HepG2 (cell line): ENCODE results near the gene UBR7. TPM values are rescaled to one million over a fixed set of nuclear protein-coding genes. Genes with fewer than 3 reads are reported as not detected.

Source experiments
- ATAC-seq: fragments of 200-7000 bp; cut with Tn5 transposase; 3 replicates; pipeline ENCODE4 v1.9.1; 2020; ENCODE audit warnings: mild to moderate bottlenecking, moderate library complexity
- BruUV-seq: library from RNA; stranded (reverse); fragments of 400-500 nt; replicated peaks from 2 replicates; lab custom pipeline; 2021; lab: Mats Ljungman, UMichigan
- CTCF ChIA-PET: fragments of 300-600 bp; formaldehyde crosslinking; extraction: SDS; loops from one replicate; lab custom pipeline; 2021; ENCODE audit warnings: low total read pairs, inconsistent platforms, low intra/inter-chr PET ratio; lab: Yijun Ruan, JAX
- POLR2A ChIA-PET: fragments of 350-600 bp; sonication (Branson Sonifier 250); formaldehyde crosslinking; loops from one replicate; lab custom pipeline; 2020; ENCODE audit warnings: antibody characterized with exemption, inconsistent platforms; lab: Yijun Ruan, JAX
- DNase-seq: peaks from one replicate; pipeline ENCODE4 v3.0.0-alpha.2; 2015; ENCODE audit warnings: low spot score
- FAIRE-seq: peaks from 3 replicates; lab custom pipeline; 2011; peaks lifted over from hg19 to GRCh38; lab: Jason Lieb, UNC
- H2AFZ ChIP-seq: one replicate; pipeline ENCODE4 v1.6.1; 2011; ENCODE audit warnings: low read length, inconsistent platforms
- H3K27ac ChIP-seq: fragments of 300-600 bp; 3 replicates; pipeline ENCODE4 v1.8.0; 2011; ENCODE audit warnings: mixed run types, mild to moderate bottlenecking, mixed read lengths, low read length, inconsistent platforms; ENCODE audit not compliant: insufficient read depth; ENCODE audit errors: extremely low read length
- H3K27me3 ChIP-seq, 2 experiments: fragments of 200-600 bp in 1 of 2; 2 replicates in 1 of 2; 3 replicates in 1 of 2; pipeline versions ENCODE4 v1.6.0 to v1.8.0; 2011; ENCODE audit warnings: low read length in 2 of 2, mild to moderate bottlenecking in 2 of 2, moderate library complexity in 2 of 2, inconsistent platforms in 1 of 2; ENCODE audit not compliant: insufficient read depth in 2 of 2, control insufficient read depth in 1 of 2
- H3K36me3 ChIP-seq, 2 experiments: fragments of 200-600 bp in 1 of 2; replicated peaks in 1 of 2; 2 replicates in 1 of 2; 3 replicates in 1 of 2; pipeline versions ENCODE4 v1.5.1 to v1.8.0; 2011; ENCODE audit warnings: low read length in 2 of 2, inconsistent platforms in 1 of 2; ENCODE audit not compliant: insufficient read depth in 2 of 2, control insufficient read depth in 1 of 2
- H3K4me1 ChIP-seq: 2 replicates; pipeline ENCODE4 v1.5.1; 2012; ENCODE audit warnings: low read length, inconsistent platforms; ENCODE audit not compliant: insufficient read depth
- H3K4me2 ChIP-seq: 2 replicates; pipeline ENCODE4 v1.6.0; 2011; ENCODE audit warnings: low read depth, low read length, inconsistent platforms
- H3K4me3 ChIP-seq, 3 experiments: fragments of 200-600 bp in 1 of 3; sonication (generic), shearing (Covaris generic) in 1 of 3; replicated peaks in 1 of 3; 2 replicates each; pipeline ENCODE4 v1.5.1; 2011 to 2016; ENCODE audit warnings: low read length in 3 of 3, inconsistent platforms in 2 of 3, low read depth in 2 of 3, mild to moderate bottlenecking in 2 of 3, control low read depth in 1 of 3, mixed read lengths in 1 of 3; ENCODE audit not compliant: insufficient read depth in 1 of 3
- H3K79me2 ChIP-seq: one replicate; pipeline ENCODE4 v1.6.1; 2011; ENCODE audit warnings: low read length, inconsistent platforms; ENCODE audit not compliant: insufficient read depth
- H3K9ac ChIP-seq: 2 replicates; pipeline ENCODE4 v1.6.0; 2011; ENCODE audit warnings: mild to moderate bottlenecking, low read depth, low read length, inconsistent platforms; ENCODE audit not compliant: insufficient read depth
- H3K9me3 ChIP-seq: 2 replicates; pipeline ENCODE4 v1.5.1; 2012; ENCODE audit warnings: mild to moderate bottlenecking, low read length
- H4K20me1 ChIP-seq: 2 replicates; pipeline ENCODE4 v1.6.0; 2011; ENCODE audit warnings: inconsistent platforms, mild to moderate bottlenecking, low read length, moderate library complexity; ENCODE audit not compliant: insufficient read depth
- CHCHD3 ChIP-seq: sonication (generic); formaldehyde crosslinking; IDR thresholded peaks from 2 replicates; pipeline ENCODE4 v1.8.0; 2022; ENCODE audit warnings: mild to moderate bottlenecking, missing genetic modification reagents, moderate library complexity
- HOXA5 ChIP-seq: sonication (generic); formaldehyde crosslinking; IDR thresholded peaks from 2 replicates; pipeline ENCODE4 v1.4.0; 2020; ENCODE audit warnings: missing genetic modification reagents
- IRF1 ChIP-seq: sonication (generic); formaldehyde crosslinking; IDR thresholded peaks from 2 replicates; pipeline ENCODE4 v1.4.0; 2020; ENCODE audit warnings: low read depth, mild to moderate bottlenecking, missing genetic modification reagents
- MIER3 ChIP-seq: IDR thresholded peaks from 2 replicates; pipeline ENCODE4 v1.6.1; 2016; ENCODE audit warnings: missing compliant biosample characterization, borderline replicate concordance
- MYPOP ChIP-seq: sonication (generic); formaldehyde crosslinking; IDR thresholded peaks from 2 replicates; pipeline ENCODE4 v1.8.1; 2023; ENCODE audit warnings: mild to moderate bottlenecking, moderate library complexity, missing genetic modification reagents
- MZF1 ChIP-seq: sonication (generic); formaldehyde crosslinking; IDR thresholded peaks from 2 replicates; pipeline ENCODE4 v1.8.1; 2023; ENCODE audit warnings: mild to moderate bottlenecking, missing genetic modification reagents, borderline replicate concordance
- PHB2 ChIP-seq: fragments of 450-650 bp; IDR thresholded peaks from 2 replicates; pipeline ENCODE4 v1.6.1; 2018; ENCODE audit not compliant: partially characterized antibody
- PPARG ChIP-seq: conservative IDR thresholded peaks from 2 replicates; pipeline ENCODE4 v1.6.1; 2016; ENCODE audit warnings: missing biosample characterization, missing genetic modification reagents
- RARA ChIP-seq: IDR thresholded peaks from 2 replicates; pipeline ENCODE4 v1.6.1; 2016; ENCODE audit warnings: missing genetic modification reagents, missing compliant biosample characterization
- SAP130 ChIP-seq: IDR thresholded peaks from 2 replicates; pipeline ENCODE4 v1.6.1; 2016; ENCODE audit warnings: low read depth
- SOX13 ChIP-seq, 3 experiments: fragments of 450-650 bp in 1 of 3; sonication (generic) in 1 of 3; formaldehyde crosslinking in 1 of 3; IDR thresholded peaks in 2 of 3; conservative IDR thresholded peaks in 1 of 3; 2 replicates each; pipeline versions ENCODE4 v1.5.0 to v1.6.1; 2016 to 2020; ENCODE audit warnings: antibody characterized with exemption in 1 of 3, mild to moderate bottlenecking in 1 of 3, missing compliant biosample characterization in 1 of 3, missing genetic modification reagents in 1 of 3, moderate library complexity in 1 of 3
- ZNF121 ChIP-seq: sonication (generic); formaldehyde crosslinking; IDR thresholded peaks from 2 replicates; pipeline ENCODE4 v1.5.0; 2020; ENCODE audit warnings: mild to moderate bottlenecking, missing genetic modification reagents
- ZNF205 ChIP-seq: IDR thresholded peaks from 2 replicates; pipeline ENCODE4 v1.6.1; 2018; ENCODE audit warnings: missing biosample characterization, missing genetic modification reagents
- ZNF501 ChIP-seq: sonication (generic); formaldehyde crosslinking; IDR thresholded peaks from 2 replicates; pipeline ENCODE4 v1.5.1; 2020; ENCODE audit warnings: mild to moderate bottlenecking, moderate library complexity, missing genetic modification reagents
- ZNF652 ChIP-seq: IDR thresholded peaks from 2 replicates; pipeline ENCODE4 v1.6.1; 2016; ENCODE audit warnings: low read depth, borderline replicate concordance
- ZSCAN21 ChIP-seq: sonication (generic); formaldehyde crosslinking; IDR thresholded peaks from 2 replicates; pipeline ENCODE4 v1.8.0; 2022; ENCODE audit warnings: mild to moderate bottlenecking, missing genetic modification reagents, moderate library complexity, borderline replicate concordance
- WGBS: methylation state at CpG from one replicate; pipeline ENCODE4 v1.1.6; 2017; ENCODE audit warnings: low lambda C conversion rate; 5-methylcytosine and 5-hydroxymethylcytosine counted together
- in situ Hi-C: cut with HindIII; loops from 2 replicates; pipeline ENCODE4 v1.10.0; 2017; ENCODE audit warnings: low pct_unique_long_range_greater_than_20kb; ENCODE audit not compliant: extremely low pct_ligation_motif_present
- intact Hi-C: fragments of 100-400 bp; cut with micrococcal nuclease; formaldehyde crosslinking; loops from one replicate; pipeline ENCODE4 v1.10.0; 2022; ENCODE audit not compliant: unreplicated experiment
- polyA plus RNA-seq, 8 experiments: library from polyadenylated mRNA; depleted of rRNA in 3 of 8; stranded (reverse) in 7 of 8; unstranded in 1 of 8; fragments of >200 nt; fragmentation: Illumina TruSeq in 4 of 8; extraction: Trizol in 4 of 8; gene quantifications; 2 replicates each; pipeline versions ENCODE4 v1.2.1 to v1.2.3, GENCODE V29; 2011 to 2016; ENCODE audit warnings: low read depth in 4 of 8, missing spikeins in 1 of 8, mixed read lengths in 1 of 8; ENCODE audit not compliant: insufficient read depth in 1 of 8
- total RNA-seq, 5 experiments: library from RNA; depleted of rRNA; stranded (reverse); fragments of >200 nt; fragmentation: Illumina TruSeq; extraction: Trizol; gene quantifications; 2 replicates each; pipeline ENCODE4 v1.2.3, GENCODE V29; 2016; ENCODE audit warnings: low read depth in 1 of 5
- TF ChIP-seq, protein P1 (sequence below): sonication (generic); formaldehyde crosslinking; IDR thresholded peaks from 2 replicates; pipeline ENCODE4 v1.4.0; 2020; ENCODE audit warnings: mild to moderate bottlenecking, missing genetic modification reagents, borderline replicate concordance

Gene UBR7
- total and polyA plus RNA-seq, 2 of the 13 experiments (the other 11 are each of a cell fraction or from before 2014, with no cell fraction given) = 11.0 to 19.7 TPM

DNA sequence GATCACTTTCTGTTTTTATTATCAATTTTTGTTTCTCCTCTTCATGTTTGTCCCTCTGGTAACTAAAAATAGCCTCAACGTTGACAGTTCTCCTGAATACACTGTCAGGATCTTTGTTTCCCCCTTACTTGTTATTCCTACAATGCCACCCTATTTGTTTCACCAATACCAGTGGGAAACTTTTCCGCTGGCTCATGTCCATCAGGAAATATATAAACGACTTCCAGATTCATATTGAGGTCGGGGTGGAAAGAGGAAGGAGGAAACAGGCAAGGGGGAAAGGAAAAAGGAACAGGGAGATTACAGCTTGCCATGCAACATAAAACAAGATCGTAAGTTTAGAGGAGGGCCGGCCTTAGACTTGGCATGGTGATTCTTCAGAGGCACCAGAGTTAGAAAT is 64.1 kb downstream of the UBR7 start (continued):
- TF ChIP-seq, protein P1, sequence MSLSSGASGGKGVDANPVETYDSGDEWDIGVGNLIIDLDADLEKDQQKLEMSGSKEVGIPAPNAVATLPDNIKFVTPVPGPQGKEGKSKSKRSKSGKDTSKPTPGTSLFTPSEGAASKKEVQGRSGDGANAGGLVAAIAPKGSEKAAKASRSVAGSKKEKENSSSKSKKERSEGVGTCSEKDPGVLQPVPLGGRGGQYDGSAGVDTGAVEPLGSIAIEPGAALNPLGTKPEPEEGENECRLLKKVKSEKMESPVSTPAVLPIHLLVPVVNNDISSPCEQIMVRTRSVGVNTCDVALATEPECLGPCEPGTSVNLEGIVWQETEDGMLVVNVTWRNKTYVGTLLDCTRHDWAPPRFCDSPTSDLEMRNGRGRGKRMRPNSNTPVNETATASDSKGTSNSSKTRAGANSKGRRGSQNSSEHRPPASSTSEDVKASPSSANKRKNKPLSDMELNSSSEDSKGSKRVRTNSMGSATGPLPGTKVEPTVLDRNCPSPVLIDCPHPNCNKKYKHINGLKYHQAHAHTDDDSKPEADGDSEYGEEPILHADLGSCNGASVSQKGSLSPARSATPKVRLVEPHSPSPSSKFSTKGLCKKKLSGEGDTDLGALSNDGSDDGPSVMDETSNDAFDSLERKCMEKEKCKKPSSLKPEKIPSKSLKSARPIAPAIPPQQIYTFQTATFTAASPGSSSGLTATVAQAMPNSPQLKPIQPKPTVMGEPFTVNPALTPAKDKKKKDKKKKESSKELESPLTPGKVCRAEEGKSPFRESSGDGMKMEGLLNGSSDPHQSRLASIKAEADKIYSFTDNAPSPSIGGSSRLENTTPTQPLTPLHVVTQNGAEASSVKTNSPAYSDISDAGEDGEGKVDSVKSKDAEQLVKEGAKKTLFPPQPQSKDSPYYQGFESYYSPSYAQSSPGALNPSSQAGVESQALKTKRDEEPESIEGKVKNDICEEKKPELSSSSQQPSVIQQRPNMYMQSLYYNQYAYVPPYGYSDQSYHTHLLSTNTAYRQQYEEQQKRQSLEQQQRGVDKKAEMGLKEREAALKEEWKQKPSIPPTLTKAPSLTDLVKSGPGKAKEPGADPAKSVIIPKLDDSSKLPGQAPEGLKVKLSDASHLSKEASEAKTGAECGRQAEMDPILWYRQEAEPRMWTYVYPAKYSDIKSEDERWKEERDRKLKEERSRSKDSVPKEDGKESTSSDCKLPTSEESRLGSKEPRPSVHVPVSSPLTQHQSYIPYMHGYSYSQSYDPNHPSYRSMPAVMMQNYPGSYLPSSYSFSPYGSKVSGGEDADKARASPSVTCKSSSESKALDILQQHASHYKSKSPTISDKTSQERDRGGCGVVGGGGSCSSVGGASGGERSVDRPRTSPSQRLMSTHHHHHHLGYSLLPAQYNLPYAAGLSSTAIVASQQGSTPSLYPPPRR = no peak
- no peak for TF ChIP-seq MZF1 (CRISPR knock-in tag)
- no peak for TF ChIP-seq ZNF205
- TF ChIP-seq RARA (CRISPR knock-in tag) = no peak
- TF ChIP-seq ZSCAN21 (CRISPR knock-in tag) = no peak
- no peak for TF ChIP-seq PHB2
- TF ChIP-seq MIER3 = no peak

- no peak for DNase-seq
- BruUV-seq = no TSS peak
- H3K9ac ChIP-seq = no peak overlapping the region
- CTCF ChIA-PET = no interaction called here
- no peak for ATAC-seq
- peaks cover 3% of the 10 kb centered on the region for H3K79me2 ChIP-seq
- no peak overlapping the region for H3K4me3 ChIP-seq
- intact Hi-C loops = no loop called here
- 0 out of 2 replicates have a peak, but pooled peaks cover 8% of the 10 kb centered on the region for H3K4me1 ChIP-seq
- no peak overlapping the region for H3K27ac ChIP-seq
- H4K20me1 ChIP-seq = no peaks in the 10 kb centered on the region; the same call in 1 of the 2 replicates
- in situ Hi-C loops = no loop called here
- WGBS = 100% methylated on average over 3 of the region's 3 CpGs
- H2AFZ ChIP-seq = no peak overlapping the region
- H3K36me3 ChIP-seq = peaks cover 2 to 11% of the 10 kb centered on the region in 2 experiments; a peak in 2 of 5 replicates
- FAIRE-seq = no peak
- POLR2A ChIA-PET = no interaction called here
- H3K9me3 ChIP-seq = no peaks in the 10 kb centered on the region
- H3K4me2 ChIP-seq = no peak overlapping the region
- no peaks in the 10 kb centered on the region for H3K27me3 ChIP-seq
- TF ChIP-seq HOXA5 (CRISPR knock-in tag) (no peak), ZNF501 (CRISPR knock-in tag) (no peak), ZNF652 (CRISPR knock-in tag) (no peak), ZNF121 (CRISPR knock-in tag) (no peak), SAP130 (no peak), PPARG (CRISPR knock-in tag) (no peak), CHCHD3 (CRISPR knock-in tag) (no peak), SOX13 (IDR thresholded peaks at IDR 0.05) (no peak), SOX13 (CRISPR knock-in tag; conservative IDR thresholded peaks at IDR 0.05 in 1 of 2, IDR thresholded peaks at IDR 0.05 in 1 of 2) (no peak), IRF1 (CRISPR knock-in tag) (no peak), MYPOP (CRISPR knock-in tag) (no peak)
These were observed 67.2 kb downstream of the UBR7 start for GRCh38 chr14:93274055-93274806.
